GM23338 (cell line): ENCODE results near the gene TOP1. TPM values are rescaled to one million over a fixed set of nuclear protein-coding genes. Genes with fewer than 3 reads are reported as not detected.

ENCODE experiments used
- ZNF331 ChIP-seq: fragments of 250-450 bp; sonication (Bioruptor Pico); IDR thresholded peaks from 2 replicates; pipeline ENCODE4 v1.5.0; 2020; ENCODE audit warnings: low read depth, mild to moderate bottlenecking, moderate library complexity
- polyA plus RNA-seq: library from polyadenylated mRNA; unstranded; fragments of >200 nt; fragmentation: Nextera tagmentation; extraction: Ambion mirVana; gene quantifications from 2 replicates; pipeline ENCODE4 v1.2.1, GENCODE V29; 2016
- total RNA-seq: library from RNA; depleted of rRNA; stranded (reverse); fragments of >200 nt; shearing (Covaris generic); gene quantifications from 2 replicates; pipeline ENCODE4 v1.2.3, GENCODE V29; 2014
- TF ChIP-seq, protein P1 (sequence below), 2 experiments: fragments of 200-600 bp in 1 of 2; sonication (generic) in 1 of 2; conservative IDR thresholded peaks; 2 replicates each; pipeline versions ENCODE4 v1.5.1 to v1.6.1; 2016 to 2017; ENCODE audit warnings: antibody characterized with exemption in 2 of 2, low read depth in 2 of 2, mild to moderate bottlenecking in 2 of 2, moderate library complexity in 1 of 2
- TF ChIP-seq, protein P2 (sequence below): IDR thresholded peaks from 2 replicates; pipeline ENCODE4 v1.6.1; 2016; ENCODE audit warnings: antibody characterized with exemption
- TF ChIP-seq, protein P3 (sequence below): fragments of 250-450 bp; sonication (Bioruptor Pico); IDR thresholded peaks from 2 replicates; pipeline ENCODE4 v1.5.0; 2020; ENCODE audit warnings: mild to moderate bottlenecking, moderate library complexity

The TOP1 gene
- total and polyA plus RNA-seq, 2 experiments from 2014 or later = 62.4 to 101 TPM

DNA sequence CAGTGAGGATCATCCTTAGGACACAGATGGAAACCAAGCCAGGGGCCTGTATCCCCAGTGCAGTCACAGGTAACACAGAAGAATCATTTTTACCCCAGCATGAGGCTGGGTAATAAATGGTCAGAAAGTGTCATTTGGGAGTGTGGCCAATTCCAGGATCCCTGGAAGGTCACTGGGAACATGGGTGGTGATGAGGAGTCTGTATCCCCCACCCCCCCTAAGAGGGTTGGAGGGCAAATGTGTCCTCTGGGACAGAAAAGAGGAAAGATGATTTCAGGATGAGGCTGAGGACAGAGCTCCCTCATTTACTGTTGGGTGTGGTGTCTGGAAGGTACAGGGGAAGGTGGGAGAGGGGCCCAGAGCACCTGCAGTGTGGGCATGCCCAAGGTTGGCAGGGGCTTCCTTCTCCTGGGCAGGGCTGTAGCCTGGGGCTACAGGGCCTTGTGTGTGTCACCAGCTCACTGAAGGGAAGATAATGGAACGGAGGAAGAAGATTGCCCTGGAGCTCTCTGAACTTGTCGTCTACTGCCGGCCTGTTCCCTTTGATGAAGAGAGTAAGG lies 143.2 kb downstream of the TOP1 start (continued):
- TF ChIP-seq, protein P1, sequence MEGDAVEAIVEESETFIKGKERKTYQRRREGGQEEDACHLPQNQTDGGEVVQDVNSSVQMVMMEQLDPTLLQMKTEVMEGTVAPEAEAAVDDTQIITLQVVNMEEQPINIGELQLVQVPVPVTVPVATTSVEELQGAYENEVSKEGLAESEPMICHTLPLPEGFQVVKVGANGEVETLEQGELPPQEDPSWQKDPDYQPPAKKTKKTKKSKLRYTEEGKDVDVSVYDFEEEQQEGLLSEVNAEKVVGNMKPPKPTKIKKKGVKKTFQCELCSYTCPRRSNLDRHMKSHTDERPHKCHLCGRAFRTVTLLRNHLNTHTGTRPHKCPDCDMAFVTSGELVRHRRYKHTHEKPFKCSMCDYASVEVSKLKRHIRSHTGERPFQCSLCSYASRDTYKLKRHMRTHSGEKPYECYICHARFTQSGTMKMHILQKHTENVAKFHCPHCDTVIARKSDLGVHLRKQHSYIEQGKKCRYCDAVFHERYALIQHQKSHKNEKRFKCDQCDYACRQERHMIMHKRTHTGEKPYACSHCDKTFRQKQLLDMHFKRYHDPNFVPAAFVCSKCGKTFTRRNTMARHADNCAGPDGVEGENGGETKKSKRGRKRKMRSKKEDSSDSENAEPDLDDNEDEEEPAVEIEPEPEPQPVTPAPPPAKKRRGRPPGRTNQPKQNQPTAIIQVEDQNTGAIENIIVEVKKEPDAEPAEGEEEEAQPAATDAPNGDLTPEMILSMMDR (conservative IDR thresholded peaks at IDR 0.05; ENCODE audit: low read depth in 2 of 2) = no peak
- TF ChIP-seq, protein P2, sequence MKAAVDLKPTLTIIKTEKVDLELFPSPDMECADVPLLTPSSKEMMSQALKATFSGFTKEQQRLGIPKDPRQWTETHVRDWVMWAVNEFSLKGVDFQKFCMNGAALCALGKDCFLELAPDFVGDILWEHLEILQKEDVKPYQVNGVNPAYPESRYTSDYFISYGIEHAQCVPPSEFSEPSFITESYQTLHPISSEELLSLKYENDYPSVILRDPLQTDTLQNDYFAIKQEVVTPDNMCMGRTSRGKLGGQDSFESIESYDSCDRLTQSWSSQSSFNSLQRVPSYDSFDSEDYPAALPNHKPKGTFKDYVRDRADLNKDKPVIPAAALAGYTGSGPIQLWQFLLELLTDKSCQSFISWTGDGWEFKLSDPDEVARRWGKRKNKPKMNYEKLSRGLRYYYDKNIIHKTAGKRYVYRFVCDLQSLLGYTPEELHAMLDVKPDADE = no peak
- TF ChIP-seq, protein P3, sequence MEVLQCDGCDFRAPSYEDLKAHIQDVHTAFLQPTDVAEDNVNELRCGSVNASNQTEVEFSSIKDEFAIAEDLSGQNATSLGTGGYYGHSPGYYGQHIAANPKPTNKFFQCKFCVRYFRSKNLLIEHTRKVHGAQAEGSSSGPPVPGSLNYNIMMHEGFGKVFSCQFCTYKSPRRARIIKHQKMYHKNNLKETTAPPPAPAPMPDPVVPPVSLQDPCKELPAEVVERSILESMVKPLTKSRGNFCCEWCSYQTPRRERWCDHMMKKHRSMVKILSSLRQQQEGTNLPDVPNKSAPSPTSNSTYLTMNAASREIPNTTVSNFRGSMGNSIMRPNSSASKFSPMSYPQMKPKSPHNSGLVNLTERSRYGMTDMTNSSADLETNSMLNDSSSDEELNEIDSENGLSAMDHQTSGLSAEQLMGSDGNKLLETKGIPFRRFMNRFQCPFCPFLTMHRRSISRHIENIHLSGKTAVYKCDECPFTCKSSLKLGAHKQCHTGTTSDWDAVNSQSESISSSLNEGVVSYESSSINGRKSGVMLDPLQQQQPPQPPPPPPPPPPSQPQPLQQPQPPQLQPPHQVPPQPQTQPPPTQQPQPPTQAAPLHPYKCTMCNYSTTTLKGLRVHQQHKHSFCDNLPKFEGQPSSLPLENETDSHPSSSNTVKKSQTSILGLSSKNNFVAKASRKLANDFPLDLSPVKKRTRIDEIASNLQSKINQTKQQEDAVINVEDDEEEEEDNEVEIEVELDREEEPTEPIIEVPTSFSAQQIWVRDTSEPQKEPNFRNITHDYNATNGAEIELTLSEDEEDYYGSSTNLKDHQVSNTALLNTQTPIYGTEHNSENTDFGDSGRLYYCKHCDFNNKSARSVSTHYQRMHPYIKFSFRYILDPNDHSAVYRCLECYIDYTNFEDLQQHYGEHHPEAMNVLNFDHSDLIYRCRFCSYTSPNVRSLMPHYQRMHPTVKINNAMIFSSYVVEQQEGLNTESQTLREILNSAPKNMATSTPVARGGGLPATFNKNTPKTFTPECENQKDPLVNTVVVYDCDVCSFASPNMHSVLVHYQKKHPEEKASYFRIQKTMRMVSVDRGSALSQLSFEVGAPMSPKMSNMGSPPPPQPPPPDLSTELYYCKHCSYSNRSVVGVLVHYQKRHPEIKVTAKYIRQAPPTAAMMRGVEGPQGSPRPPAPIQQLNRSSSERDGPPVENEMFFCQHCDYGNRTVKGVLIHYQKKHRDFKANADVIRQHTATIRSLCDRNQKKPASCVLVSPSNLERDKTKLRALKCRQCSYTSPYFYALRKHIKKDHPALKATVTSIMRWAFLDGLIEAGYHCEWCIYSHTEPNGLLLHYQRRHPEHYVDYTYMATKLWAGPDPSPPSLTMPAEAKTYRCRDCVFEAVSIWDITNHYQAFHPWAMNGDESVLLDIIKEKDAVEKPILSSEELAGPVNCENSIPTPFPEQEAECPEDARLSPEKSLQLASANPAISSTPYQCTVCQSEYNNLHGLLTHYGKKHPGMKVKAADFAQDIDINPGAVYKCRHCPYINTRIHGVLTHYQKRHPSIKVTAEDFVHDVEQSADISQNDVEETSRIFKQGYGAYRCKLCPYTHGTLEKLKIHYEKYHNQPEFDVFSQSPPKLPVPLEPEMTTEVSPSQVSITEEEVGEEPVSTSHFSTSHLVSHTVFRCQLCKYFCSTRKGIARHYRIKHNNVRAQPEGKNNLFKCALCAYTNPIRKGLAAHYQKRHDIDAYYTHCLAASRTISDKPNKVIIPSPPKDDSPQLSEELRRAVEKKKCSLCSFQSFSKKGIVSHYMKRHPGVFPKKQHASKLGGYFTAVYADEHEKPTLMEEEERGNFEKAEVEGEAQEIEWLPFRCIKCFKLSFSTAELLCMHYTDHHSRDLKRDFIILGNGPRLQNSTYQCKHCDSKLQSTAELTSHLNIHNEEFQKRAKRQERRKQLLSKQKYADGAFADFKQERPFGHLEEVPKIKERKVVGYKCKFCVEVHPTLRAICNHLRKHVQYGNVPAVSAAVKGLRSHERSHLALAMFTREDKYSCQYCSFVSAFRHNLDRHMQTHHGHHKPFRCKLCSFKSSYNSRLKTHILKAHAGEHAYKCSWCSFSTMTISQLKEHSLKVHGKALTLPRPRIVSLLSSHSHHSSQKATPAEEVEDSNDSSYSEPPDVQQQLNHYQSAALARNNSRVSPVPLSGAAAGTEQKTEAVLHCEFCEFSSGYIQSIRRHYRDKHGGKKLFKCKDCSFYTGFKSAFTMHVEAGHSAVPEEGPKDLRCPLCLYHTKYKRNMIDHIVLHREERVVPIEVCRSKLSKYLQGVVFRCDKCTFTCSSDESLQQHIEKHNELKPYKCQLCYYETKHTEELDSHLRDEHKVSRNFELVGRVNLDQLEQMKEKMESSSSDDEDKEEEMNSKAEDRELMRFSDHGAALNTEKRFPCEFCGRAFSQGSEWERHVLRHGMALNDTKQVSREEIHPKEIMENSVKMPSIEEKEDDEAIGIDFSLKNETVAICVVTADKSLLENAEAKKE (CRISPR knock-in tag) = no peak
- no peak for TF ChIP-seq ZNF331 (CRISPR knock-in tag)
